CD14-positive monocyte (primary cell): ENCODE measurements around the gene CD4. TPM values are rescaled to one million over a fixed set of nuclear protein-coding genes. Genes with fewer than 3 reads are reported as not detected.

Source experiments
- DNase-seq, 3 donors: peaks; one replicate each; pipeline ENCODE4 v3.0.0-alpha.2; 2011 to 2022
- H2AFZ ChIP-seq: 2 replicates; pipeline ENCODE4 v1.6.0; 2012; ENCODE audit warnings: mild to moderate bottlenecking, low read depth, low read length, inconsistent platforms; ENCODE audit not compliant: insufficient read depth, poor library complexity, severe bottlenecking
- H3K27ac ChIP-seq, 2 donors: 1 replicate in 1 of 2; 2 replicates in 1 of 2; pipeline ENCODE4 v1.5.1; 2012 to 2013; ENCODE audit warnings: low read length in 2 of 2, control low read depth in 1 of 2, inconsistent platforms in 1 of 2, low read depth in 1 of 2, mild to moderate bottlenecking in 1 of 2
- H3K27me3 ChIP-seq, 2 donors: one replicate each; pipeline versions ENCODE4 v1.6.0 to v1.6.1; 2011 to 2013; ENCODE audit warnings: low read length in 2 of 2; ENCODE audit not compliant: control insufficient read depth in 2 of 2, insufficient read depth in 2 of 2
- H3K36me3 ChIP-seq, 2 donors: replicated peaks in 1 of 2; 1 replicate in 1 of 2; 2 replicates in 1 of 2; pipeline versions ENCODE4 v1.5.1 to v1.6.1; 2012 to 2013; ENCODE audit warnings: low read length in 2 of 2, control low read depth in 1 of 2, inconsistent platforms in 1 of 2, mild to moderate bottlenecking in 1 of 2; ENCODE audit not compliant: insufficient read depth in 2 of 2, control insufficient read depth in 1 of 2
- H3K4me1 ChIP-seq, 2 donors: 1 replicate in 1 of 2; 2 replicates in 1 of 2; pipeline versions ENCODE4 v1.5.1 to v1.6.1; 2012 to 2013; ENCODE audit warnings: low read length in 2 of 2, control low read depth in 1 of 2, inconsistent platforms in 1 of 2, mild to moderate bottlenecking in 1 of 2, moderate library complexity in 1 of 2; ENCODE audit not compliant: insufficient read depth in 2 of 2, control insufficient read depth in 1 of 2
- H3K4me2 ChIP-seq: replicated peaks from 2 replicates; pipeline ENCODE3; 2012; ENCODE audit warnings: low read length, moderate library complexity, mild to moderate bottlenecking; ENCODE audit not compliant: poor library complexity, severe bottlenecking; ENCODE audit errors: extremely low read depth
- H3K4me3 ChIP-seq, 3 experiments: fragments of 200-600 bp in 1 of 3; sonication (generic) in 1 of 3; replicated peaks in 1 of 3; 1 replicate in 2 of 3; 2 replicates in 1 of 3; pipeline ENCODE4 v1.5.1; 2011 to 2013; ENCODE audit warnings: low read length in 3 of 3, mild to moderate bottlenecking in 3 of 3, control low read depth in 2 of 3, low read depth in 2 of 3, inconsistent platforms in 1 of 3, moderate library complexity in 1 of 3
- H3K79me2 ChIP-seq: 2 replicates; pipeline ENCODE4 v1.6.0; 2012; ENCODE audit warnings: mild to moderate bottlenecking, control low read depth, inconsistent platforms, low read length, moderate library complexity; ENCODE audit not compliant: insufficient read depth
- H3K9ac ChIP-seq: 2 replicates; pipeline ENCODE4 v1.6.0; 2017; ENCODE audit warnings: low read length, mild to moderate bottlenecking; ENCODE audit not compliant: insufficient read depth, poor library complexity, severe bottlenecking
- H3K9me3 ChIP-seq, 2 donors: replicated peaks in 1 of 2; 1 replicate in 1 of 2; 2 replicates in 1 of 2; pipeline versions ENCODE4 v1.5.1 to v1.6.1; 2012 to 2013; ENCODE audit warnings: low read length in 2 of 2, control low read depth in 1 of 2; ENCODE audit not compliant: control insufficient read depth in 1 of 2, insufficient read depth in 1 of 2
- H4K20me1 ChIP-seq: 2 replicates; pipeline ENCODE4 v1.6.0; 2012; ENCODE audit warnings: mild to moderate bottlenecking, low read length, control low read depth, moderate library complexity; ENCODE audit not compliant: insufficient read depth
- H3K27ac Mint-ChIP-seq, 7 donors: one replicate each; pipeline ENCODE4 v1.8.0; 2020; ENCODE audit warnings: mild to moderate bottlenecking in 7 of 7, mixed read lengths in 7 of 7, moderate library complexity in 6 of 7, inconsistent platforms in 2 of 7
- H3K27me3 Mint-ChIP-seq, 3 donors: one replicate each; pipeline ENCODE4 v1.8.0; 2021 to 2022; ENCODE audit warnings: low read depth in 3 of 3, mild to moderate bottlenecking in 3 of 3, mixed read lengths in 3 of 3, moderate library complexity in 3 of 3, inconsistent platforms in 1 of 3
- H3K36me3 Mint-ChIP-seq, 2 donors: one replicate each; pipeline ENCODE4 v1.8.0; 2020; ENCODE audit warnings: mixed read lengths in 2 of 2, inconsistent platforms in 1 of 2, mild to moderate bottlenecking in 1 of 2
- H3K4me1 Mint-ChIP-seq: one replicate; pipeline ENCODE4 v1.8.0; 2020; ENCODE audit warnings: mild to moderate bottlenecking, mixed read lengths
- H3K4me3 Mint-ChIP-seq, 2 donors: one replicate each; pipeline ENCODE4 v1.8.0; 2020; ENCODE audit warnings: mild to moderate bottlenecking in 2 of 2, mixed read lengths in 2 of 2, moderate library complexity in 1 of 2
- H3K9me3 Mint-ChIP-seq, 7 donors: one replicate each; pipeline ENCODE4 v1.8.0; 2020 to 2022; ENCODE audit warnings: mixed read lengths in 7 of 7, mild to moderate bottlenecking in 6 of 7, moderate library complexity in 6 of 7, inconsistent platforms in 2 of 7
- CTCF ChIP-seq: fragments of 200-600 bp; IDR thresholded peaks from one replicate; pipeline ENCODE4 v1.8.0; 2022; ENCODE audit warnings: antibody characterized with exemption, mild to moderate bottlenecking
- WGBS: methylation state at CpG from one replicate; pipeline ENCODE4 v1.1.5; 2013; ENCODE audit warnings: missing lambda C conversion rate; ENCODE audit not compliant: insufficient coverage; 5-methylcytosine and 5-hydroxymethylcytosine counted together
- intact Hi-C, 2 donors: fragments of 100-400 bp; cut with micrococcal nuclease; formaldehyde crosslinking; loops; one replicate each; pipeline versions ENCODE4 v1.15.0 to v1.15.1; 2023
- polyA plus RNA-seq, 3 donors: library from polyadenylated mRNA; depleted of rRNA in 1 of 3; unstranded in 2 of 3; stranded (reverse) in 1 of 3; fragments of 300-500 nt in 2 of 3; fragments of >200 nt in 1 of 3; fragmentation: Illumina TruSeq in 2 of 3; gene quantifications; 1 replicate in 2 of 3; 2 replicates in 1 of 3; pipeline ENCODE4 v1.2.3, GENCODE V29; 2012 to 2021

CD4 gene
- polyA plus RNA-seq, 3 donors, result 261 to 371 (median 269) TPM

- peak overlapping the region; percentile 7 for H2AFZ ChIP-seq
- peak overlapping the region in 1 of 2 donors; percentile 7 for H3K27ac ChIP-seq
- H3K9me3 ChIP-seq, result no peaks in the 10 kb centered on the region
- H3K4me3 Mint-ChIP-seq, result no peak overlapping the region
- no peaks in the 10 kb centered on the region for H3K27me3 ChIP-seq
- H3K9me3 Mint-ChIP-seq, result no peaks in the 10 kb centered on the region
- peaks cover 24% of the 10 kb centered on the region for H3K79me2 ChIP-seq
- no peak overlapping the region for H3K9ac ChIP-seq
- H3K4me1 ChIP-seq, result peaks cover 70 to 78% of the 10 kb centered on the region in 2 donors
- H3K27ac Mint-ChIP-seq, result peak overlapping the region in 4 of 7 donors; percentile 21 to 35 (median 32)
- no peak for TF ChIP-seq CTCF
- H3K27me3 Mint-ChIP-seq, result peaks cover 0 to 2% (median 1%) of the 10 kb centered on the region in 3 donors
- 13% methylated on average over 1 of the region's 9 CpGs for WGBS
- no peaks in the 10 kb centered on the region for H4K20me1 ChIP-seq
- no peaks in the 10 kb centered on the region for H3K36me3 ChIP-seq
- H3K36me3 Mint-ChIP-seq, result peaks cover 0 to 2% of the 10 kb centered on the region in 2 donors
- peaks cover 67% of the 10 kb centered on the region for H3K4me1 Mint-ChIP-seq
- no peak overlapping the region for H3K4me2 ChIP-seq
- intact Hi-C loops, result no loop called here
- no peak for DNase-seq
- H3K4me3 ChIP-seq, result no peak overlapping the region
These were observed 2.8 kb upstream of the CD4 start for GRCh38 chr12:6786416-6787094.

GRCh38 chr12:6787309-6787708 lies 2.0 kb upstream of the CD4 start:
- H3K27ac Mint-ChIP-seq, result peak overlapping the region in 2 of 7 donors; percentile 35
- Histone ChIP-seq H4K20me1 (no peaks in the 10 kb centered on the region), H3K9ac (no peak overlapping the region), H3K36me3 (no peaks in the 10 kb centered on the region), H3K9me3 (no peaks in the 10 kb centered on the region), H3K4me1 (peaks cover 77 to 86% of the 10 kb centered on the region in 2 donors), H3K4me3 (no peak overlapping the region), H3K27ac (peak overlapping the region in 1 of 2 donors; percentile 7), H3K27me3 (no peaks in the 10 kb centered on the region), H3K4me2 (no peak overlapping the region), H3K79me2 (peaks cover 31% of the 10 kb centered on the region), H2AFZ (no peak overlapping the region)
- H3K9me3 Mint-ChIP-seq, result no peaks in the 10 kb centered on the region
- WGBS, result no CpG with 5 or more reads among the region's 5 CpGs
- no peak for DNase-seq
- peaks cover 2 to 4% of the 10 kb centered on the region in 2 donors for H3K36me3 Mint-ChIP-seq
- peaks cover 75% of the 10 kb centered on the region for H3K4me1 Mint-ChIP-seq
- intact Hi-C loops, result no loop called here
- peaks cover 0 to 2% (median 1%) of the 10 kb centered on the region in 3 donors for H3K27me3 Mint-ChIP-seq
- TF ChIP-seq CTCF, result no peak
- no peak overlapping the region for H3K4me3 Mint-ChIP-seq
